Measurements from ENCODE around the gene SLF1.
A peak's percentile ranks its signal among the peaks of the same experiment; 100 is the strongest.
"Not testable (repeated sequence)": the region's sequence is repeated elsewhere in the genome, so short reads cannot be mapped to it uniquely, and the experiment has no call there.

The SLF1 gene

DNA sequence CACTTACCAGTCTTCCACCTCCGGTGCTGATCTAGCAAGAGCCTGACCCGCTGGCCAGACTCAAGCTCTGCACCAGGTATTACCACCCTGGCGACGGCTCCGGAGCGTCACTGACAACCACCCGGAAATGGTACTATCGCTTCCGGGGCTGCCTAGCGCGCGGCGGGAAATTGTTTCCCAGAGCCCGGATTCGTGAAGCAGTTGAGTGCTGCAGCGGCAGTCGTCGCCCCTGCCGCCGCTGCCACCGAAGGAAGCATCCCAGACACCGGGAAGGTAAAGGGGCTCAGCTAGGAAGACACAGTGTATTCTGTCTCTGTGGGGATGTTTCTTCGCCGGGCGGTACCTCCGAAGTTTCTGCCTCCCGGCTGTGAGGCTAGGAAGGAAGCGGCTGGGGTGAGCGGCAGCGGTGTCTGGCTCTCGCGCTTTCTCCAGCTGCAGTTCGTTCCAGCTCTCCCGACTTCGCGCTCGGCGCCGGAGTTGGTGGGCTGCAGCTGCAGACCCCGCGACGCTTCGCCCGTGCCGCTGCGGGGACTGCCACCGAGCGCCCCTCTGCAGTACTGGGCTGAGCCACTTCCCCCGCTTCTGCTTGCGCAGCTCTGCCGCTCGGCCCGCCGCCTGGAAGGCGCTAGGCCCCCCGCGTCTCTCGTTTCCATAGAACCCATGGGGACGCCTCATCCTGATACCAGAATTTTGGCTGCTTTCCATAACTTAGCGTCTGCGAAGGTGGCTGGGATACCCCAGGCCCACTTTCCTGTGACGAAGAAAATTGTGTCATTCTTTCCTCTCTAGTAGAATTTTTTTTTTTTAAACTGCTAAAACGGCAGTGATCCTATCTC is at the start of gene SLF1, which contains the start of gene KIAA0825:
Gene SLF1, plus strand, starts transcription at position 177 of the 836 bp plus-strand sequence. CDS start 10,142 bp downstream, outside the sequence.
Gene KIAA0825, minus strand, starts transcription at position 112 of the 836 bp plus-strand sequence. CDS start 81,478 bp downstream, outside the sequence.
- DNase-seq, result peak; percentile 81 to 85

DNA sequence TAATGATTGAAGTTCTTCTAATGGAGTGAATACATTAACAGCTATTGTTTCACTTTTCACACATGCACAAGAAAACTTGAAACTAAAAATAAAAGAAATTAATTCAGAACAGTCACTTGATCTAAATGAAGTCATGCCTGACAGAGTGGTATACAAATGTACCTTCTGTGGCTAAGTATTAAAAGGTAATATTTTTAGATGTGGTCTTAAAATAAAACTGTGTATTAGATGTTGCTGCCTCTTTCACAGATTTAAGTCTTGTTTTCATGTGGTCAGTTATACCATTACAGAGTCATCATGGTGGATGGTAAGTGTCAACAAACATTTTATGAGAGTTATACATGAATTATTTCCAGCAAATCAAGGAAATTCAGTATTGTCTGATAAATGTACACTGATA is 47.1 kb upstream of the SLF1 start:
- DNase-seq, result no peak

DNA sequence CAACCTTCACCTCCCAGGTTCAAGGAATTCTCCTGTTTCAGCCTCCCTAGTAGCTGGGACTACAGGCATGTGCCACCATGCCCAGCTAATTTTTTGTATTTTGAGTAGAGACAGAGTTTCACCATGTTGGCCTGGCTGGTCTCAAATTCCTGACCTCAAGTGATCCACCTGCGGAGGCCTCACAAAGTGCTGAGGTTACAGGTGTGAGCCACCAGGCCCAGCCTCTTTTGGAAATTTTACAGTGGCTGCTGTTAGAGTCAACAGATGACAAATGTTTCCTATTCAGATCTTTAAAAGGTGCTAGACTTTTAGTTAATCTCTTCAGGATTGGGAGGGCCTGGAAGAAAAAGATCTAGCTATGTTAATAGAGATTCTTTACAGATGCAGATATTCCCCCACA is 45.1 kb upstream of the SLF1 start:
- DNase-seq, result not testable (repeated sequence)

DNA sequence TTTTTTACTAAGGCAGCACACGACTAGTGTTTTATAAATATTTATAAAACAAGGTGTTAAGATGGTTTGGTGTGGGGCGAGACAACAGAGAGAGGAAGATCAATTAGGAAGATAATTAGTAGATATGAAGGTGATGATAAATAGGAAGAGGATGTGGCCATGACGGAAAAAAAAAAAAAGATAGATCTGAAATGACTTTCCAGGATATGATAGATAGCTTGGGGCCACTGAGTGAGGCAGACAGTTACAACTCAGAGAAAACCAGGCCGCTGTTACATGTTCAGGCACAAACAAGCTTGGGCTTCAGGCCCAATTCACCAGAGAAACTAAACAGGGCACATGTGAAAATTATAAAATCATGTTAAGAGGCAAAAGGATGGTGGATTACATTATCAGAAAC is 43.3 kb upstream of the SLF1 start:
- DNase-seq, result no peak

DNA sequence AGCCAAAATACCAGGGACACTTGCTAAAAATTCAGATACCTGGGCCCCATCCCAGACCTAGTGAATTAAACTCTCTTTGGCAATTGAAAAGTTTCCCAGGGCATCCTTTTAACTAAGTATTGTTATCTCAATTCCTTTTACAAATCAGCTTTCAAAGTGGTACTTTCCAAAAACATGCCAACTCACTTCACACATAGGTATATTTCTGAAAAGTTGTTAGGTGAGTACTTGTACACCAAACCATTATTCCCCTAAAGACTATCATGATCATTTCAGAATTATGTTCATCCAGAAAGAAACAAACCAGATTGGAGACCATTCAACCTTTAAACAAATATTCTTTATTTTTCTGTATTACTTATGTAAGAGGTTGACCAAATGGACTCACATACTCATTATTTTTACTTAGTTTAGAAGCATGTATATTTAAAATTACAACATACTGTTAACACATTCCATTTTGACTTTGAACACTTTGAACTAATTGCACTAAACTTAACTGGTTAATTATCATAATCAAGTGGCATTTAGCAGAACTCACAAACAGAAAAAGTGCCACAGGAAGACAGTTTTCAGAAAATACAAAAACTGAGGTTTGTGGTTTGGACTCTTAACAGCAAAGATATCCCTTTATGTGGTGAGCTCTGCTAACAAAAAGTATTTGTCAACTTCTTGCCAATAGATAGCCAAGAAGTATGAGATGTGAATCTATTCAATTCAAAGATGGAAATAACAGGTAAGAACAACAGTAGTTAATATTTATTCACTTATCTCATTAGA is 40.8 kb upstream of the SLF1 start:
- DNase-seq, result no peak

DNA sequence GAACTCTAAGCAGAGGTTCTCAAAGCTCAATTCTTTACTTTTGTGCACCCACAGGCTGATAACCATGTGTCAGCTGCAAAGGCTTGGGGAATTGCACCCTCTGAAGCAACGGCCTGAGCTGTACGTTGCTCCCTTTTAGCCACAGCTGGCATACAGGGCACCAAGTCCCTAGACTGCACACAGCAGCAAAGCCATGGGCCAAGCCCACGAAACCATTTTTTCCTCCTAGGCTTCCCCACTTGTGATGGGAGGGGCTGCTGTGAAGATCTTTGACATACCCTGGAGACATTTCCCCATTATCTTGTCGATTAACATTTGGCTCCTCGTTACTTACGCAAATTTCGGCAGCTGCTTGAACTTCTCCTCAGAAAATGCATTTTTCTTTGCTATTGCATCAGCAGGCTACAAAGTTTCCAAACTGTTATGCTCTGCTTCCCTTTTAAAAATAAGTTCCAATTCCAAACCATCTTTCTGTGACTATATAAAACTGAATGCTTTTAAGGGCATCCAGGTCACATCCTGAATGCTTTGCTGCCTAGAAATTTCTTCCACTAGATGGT is 23.1 kb upstream of the SLF1 start:
- no peak for DNase-seq

DNA sequence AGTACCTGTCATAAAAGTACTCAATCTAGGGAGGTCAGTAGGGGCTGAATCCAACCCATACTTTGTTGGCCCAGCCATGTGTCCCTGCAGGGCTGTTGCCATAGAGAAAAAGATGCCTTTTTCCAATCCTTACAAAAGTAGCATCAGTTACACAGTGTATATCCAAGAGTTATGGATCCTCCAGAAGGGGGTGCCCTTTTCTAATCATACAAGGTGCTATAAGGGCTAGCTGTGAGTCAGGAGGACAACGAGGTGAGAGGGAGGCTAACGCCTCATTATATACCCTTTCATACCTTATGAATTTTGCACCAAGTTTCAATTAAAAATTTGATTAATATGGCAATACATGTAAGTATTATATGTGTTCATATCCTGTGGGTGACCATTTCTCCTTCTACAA is 4.9 kb upstream of the SLF1 start:
- DNase-seq, result peak; percentile 14 to 49

DNA sequence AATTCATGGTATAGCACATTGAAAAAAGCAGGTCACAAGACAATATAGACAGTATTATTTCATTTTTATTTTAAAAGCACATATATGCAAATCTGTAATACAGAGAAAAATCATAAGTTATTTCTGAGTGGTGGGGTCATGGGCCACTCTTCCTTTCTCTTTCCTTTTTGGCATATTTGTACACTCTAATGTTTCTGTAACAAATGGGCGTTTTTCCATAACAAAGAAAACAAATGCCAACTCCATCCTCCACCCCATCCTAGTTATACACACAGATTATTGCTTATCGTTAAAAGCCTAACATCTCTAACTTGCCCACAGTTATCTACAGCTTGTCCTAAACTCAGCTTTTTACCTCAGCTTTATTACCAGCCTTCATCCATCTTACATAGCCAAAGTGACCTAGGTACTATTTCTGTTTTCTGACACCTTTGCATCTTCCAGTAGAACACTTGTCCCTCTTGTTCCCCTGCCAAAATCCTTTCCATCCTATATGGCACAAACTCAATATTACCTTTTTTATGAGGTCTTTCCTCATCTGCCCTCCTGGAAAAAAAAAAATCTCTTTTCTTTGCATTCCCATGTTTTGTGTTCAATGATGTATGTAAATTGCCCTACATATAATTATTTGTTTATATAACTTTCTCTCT is 4.2 kb upstream of the SLF1 start:
- no peak for DNase-seq

DNA sequence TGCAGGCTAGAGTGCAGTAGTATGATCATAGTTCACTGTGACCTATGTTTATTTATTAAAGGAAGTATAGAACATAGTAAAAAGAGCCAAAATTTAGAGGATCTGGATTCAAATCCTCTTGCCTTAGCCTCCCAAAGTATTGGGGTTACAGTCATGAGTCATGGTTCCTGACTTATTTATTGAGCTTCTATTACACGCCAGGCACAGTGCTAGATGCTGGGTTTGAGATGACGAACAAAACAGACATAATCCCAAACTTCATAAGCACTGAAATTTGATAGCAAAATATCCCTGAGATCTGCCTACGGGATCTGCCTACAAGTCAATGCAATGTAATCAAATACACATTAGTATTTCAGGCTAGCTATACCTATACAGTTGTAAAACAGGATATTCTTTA is 2.6 kb upstream of the SLF1 start:
- DNase-seq, result no peak

DNA sequence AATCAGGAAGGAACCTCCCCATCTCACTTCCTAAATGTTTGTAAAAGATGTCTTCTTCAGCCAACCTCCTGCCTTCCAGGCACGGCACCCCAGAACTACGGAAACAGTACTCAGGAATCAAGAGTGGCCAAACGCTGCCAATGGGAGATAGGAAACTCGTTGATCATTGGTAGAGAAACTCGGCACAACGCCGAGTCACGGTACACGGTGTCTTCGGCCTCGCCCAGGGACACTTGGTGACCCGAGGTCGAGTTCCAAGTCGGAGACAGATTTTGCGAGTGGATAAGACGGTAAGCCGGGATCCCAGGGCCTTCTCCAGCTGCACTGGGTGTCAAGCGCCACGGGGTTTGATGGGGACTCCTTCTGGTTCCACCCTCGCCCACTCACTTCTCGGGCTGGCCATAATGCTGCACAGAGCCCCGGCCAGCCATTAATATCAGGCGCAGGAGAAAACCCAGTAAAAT is 408 bp upstream of the SLF1 start:
- DNase-seq, result peak in 1 of 2 experiments; percentile 36

DNA sequence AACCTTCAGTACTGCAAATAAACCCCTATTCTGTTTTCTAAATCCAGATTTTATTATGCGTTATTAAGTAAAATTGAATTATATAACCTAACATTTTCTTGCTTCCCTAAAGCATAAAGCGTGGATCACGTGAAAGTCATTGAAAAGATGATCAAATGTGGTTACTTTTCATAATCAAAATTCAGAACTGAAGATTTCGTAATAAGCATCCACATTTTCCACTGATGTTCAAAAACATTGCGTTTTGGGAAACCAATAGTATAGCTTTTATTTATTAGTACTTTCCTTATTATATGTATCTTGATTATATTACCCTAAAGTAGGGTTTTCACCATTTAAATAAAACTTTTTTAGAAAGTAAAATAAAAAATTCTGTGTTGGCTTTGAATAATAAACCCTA is 1.8 kb downstream of the SLF1 start:
- DNase-seq, result no peak

DNA sequence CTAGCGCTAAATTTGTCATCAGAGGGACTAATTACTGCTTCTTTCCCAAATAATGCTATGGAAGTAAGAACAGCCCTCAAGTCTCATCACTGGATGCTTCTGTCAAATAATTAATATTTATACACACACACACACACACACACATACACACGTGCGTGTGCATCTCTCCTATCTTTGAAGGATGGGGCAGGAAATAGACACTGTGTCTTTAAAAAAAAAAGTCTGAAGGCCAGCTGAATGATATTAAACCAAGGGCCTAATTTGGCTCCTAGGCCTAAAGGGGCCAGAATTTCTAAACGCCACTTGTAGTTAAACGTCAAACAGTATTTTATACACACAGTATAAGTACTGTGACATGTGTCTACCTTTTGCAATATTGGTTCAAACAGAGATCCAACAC is 3.3 kb downstream of the SLF1 start:
- DNase-seq, result no peak

DNA sequence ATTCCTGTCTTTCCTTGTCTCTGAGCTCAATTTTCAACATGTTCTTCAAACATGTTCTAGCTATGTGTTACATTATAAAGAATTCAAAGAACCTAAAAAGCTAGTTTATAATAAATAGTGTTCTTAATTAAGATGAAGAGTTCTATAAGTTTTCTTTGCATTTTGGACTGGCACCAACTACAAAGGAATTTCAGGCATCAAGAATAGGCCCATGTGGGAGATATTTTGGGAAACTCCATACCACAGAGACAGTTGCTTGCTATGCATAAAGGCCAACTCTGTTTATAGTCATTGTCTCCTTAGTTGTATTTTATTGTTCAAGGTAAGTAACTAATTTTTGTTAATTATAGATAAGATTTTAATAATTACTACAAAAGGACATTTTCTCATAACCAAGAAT is 4.5 kb downstream of the SLF1 start:
- DNase-seq, result no peak

DNA sequence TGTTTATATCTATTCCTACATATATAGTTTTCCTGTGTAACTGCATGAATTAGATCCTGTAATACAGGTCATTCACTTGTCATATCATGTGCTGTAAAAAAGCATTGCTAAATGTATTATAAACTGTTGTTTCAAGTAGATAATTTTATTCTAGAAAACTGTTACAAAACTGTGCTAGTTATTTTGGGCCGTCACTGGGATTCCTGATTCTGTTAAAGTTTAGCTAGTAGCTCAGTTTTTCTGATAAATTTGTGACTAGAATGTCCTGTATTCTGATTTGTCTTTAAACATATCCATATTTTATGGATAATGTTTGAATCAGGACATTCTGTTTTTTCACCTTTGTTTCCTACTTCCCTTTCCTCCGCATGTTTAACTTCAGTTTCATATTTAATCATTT is 5.4 kb downstream of the SLF1 start:
- no peak for DNase-seq

DNA sequence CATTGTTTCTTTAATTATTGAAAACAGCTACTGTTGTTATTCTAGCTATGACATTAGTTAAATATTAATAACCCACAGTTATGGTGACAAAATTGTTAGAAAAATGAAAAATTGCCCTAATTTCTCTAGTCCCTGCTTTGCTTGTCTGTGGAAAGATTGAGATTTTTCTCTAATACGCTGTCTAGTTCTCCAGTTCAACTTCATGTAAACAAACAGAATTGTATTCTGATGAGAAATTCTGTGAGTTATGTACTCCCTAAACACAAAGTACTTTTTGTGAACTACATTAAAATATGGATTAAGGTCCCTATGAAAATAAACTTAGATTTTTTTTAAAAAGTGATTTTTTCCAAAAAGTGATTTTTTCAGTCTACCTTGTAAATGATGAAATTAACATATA is 8.7 kb downstream of the SLF1 start:
- no peak for DNase-seq

DNA sequence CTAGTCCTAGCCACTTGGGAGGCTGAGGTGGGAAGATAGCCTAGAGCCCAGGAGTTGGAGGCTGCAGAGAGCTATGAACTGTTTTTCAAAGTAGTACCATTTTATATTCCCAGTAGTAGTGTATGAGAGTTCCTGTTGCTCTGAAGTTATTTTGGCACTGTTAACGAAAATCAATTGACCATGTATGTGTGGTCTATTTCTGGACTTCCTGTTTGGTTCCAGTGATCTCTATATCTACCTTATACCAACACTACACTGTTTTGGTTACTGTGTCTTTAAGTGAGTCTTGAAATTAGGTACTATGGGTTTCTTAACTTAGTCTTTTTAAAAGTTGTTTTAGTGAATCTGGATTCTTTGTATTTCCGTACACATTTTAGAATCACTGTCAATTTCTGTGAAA is 13.6 kb downstream of the SLF1 start:
- no peak for DNase-seq

DNA sequence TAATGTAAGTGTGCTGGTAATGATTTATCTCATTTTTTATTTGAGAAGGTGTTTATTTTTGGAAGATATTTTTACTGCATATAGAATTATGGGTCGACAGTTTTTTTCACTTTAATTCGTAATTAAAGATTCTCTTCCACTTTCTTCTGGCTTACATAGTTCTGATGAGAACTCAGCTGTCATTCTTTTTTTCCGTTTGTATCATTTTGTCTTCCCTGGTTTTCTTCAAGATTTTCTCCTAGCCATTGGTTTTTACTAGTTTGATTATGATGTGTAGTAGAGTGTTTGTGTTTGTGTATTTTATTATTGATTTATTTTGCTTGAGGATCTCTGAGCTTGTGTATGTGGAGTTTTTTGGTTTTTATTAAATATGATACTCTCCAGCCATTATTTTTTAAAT is 21.7 kb downstream of the SLF1 start:
- DNase-seq, result no peak

DNA sequence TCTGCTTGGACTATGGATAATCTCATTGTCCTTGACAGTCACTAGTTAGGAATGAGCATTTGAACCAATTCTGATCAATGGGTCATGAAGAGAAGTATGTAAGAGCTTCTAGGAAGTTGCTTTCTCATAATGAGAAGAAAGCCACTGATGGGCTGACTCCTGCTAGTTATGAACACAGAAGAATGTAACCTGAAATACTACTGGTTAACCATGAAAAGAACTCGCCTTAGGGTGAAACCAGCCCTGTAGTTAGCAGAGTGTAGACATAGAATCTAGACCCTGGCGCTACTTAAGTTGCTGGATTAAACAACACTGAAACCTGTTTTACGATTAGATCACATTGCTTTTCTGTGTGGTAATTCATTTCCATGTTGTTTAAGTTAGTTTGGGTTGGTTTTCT is 26.6 kb downstream of the SLF1 start:
- no peak for DNase-seq

DNA sequence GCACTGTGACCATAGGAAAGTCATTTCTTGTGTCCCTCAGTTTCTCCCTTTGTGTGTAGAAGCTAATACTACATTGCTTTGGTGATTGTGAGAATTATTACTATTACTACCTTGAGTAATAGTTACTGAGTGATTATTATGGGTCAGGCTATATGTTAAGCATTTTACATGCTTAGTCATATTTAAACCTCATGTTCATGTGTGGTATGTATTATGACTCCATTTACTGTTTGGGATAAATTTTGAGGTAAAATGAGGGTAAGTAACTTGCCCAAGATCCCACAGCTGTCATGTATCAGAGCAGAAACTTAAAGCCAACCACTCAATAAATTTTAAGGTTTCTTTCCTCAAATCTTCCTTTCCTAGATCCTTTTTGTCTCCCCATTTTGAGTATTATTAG is 28.3 kb downstream of the SLF1 start:
- no peak for DNase-seq

DNA sequence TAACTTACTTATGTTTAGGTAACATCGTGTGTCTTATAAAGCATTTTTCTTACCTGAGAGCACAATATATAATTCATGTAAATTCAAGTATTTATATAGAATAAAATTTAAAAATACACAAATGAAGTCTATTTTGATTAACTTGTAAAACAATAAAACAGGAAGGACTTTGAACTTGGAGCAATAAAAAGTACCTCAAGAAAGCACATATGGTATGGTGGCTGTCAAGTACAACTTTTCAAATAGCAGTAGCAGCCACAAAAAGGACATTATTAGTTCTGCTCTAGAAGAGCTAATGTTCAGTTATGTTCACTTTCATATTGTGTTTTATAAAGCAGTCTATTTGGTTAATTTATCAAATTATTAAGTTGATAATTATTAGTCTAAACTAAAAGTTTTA is 31.4 kb downstream of the SLF1 start:
- no peak for DNase-seq

DNA sequence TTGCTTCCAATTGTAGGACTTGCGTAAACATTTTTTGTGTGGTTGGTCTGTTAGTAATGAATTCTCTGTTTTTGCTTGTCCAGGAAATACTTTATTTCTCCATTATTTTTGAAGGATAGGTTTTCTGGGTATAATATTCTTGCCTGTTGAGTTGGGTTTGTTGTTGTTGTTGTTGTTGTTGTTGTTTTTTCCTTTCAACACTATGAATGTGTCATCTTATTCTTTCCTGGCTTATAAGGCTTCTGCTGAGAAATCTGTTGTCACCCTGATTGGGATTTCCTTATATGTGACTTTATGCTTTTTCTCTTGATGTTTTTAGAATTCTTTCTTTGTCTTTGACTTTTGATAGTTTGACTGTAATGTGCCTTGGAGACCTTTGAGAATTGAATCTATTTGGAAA is 39.8 kb downstream of the SLF1 start:
- DNase-seq, result no peak

DNA sequence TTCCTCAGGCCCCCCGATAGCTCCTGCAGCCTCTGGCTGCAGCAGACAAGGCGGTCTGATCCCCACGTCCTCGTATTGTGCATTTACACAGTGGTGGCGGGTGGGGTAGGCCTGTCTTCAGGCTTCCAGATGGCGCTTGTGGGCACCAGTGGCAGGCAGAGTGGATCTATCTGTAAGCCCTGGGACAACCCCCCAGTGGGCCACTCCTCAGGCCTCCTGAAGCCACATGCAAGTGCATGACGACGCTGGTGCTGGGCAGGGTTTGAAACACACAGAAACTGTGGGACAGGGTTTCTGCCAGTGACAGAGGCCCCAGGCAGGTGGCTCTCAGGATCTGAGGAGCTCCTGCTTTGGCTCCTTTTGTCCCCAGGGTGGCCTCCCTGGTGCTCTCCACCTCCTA is 42.0 kb downstream of the SLF1 start:
- DNase-seq, result no peak

DNA sequence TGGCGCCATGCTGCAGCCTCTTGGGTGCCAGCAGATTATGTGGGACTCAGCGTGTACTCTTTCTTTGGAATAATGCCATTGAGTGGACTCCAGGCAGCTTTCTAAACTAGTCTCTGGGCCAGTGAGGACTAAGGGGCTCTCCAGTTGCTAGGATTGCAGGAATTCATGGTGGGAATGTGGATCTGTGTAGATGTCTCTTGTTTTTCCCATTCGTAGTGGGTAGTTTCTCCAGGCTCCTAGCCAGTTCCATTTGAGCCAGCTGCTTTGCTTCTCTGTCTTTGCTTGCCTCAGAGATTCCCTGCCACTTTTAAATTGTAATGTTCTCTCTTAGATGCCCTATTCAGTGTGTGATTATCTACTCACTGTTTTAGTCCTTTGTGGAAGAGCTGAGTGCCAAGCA is 42.6 kb downstream of the SLF1 start:
- no peak for DNase-seq
